Astrocyte (in vitro differentiated cells and primary cell): ENCODE data around the gene KATNB1. TPM values are rescaled to one million over a fixed set of nuclear protein-coding genes. Genes with fewer than 3 reads are reported as not detected.
A peak's percentile ranks its signal among the peaks of the same experiment; 100 is the strongest.

Experiments
- DNase-seq: peaks from one replicate; pipeline ENCODE4 v3.0.0-alpha.2; 2010; ENCODE audit warnings: low read depth
- FAIRE-seq: peaks from 2 replicates; lab custom pipeline; 2011; peaks lifted over from hg19 to GRCh38; lab: Jason Lieb, UNC
- H2AFZ ChIP-seq: 2 replicates; pipeline ENCODE4 v1.6.0; 2012; ENCODE audit warnings: low read depth, low read length, inconsistent platforms
- H3K27ac ChIP-seq: 2 replicates; pipeline ENCODE4 v1.5.1; 2011; ENCODE audit warnings: low read depth, low read length, inconsistent platforms
- H3K27me3 ChIP-seq: 2 replicates; pipeline ENCODE4 v1.6.0; 2011; ENCODE audit warnings: low read length, inconsistent platforms; ENCODE audit not compliant: insufficient read depth
- H3K36me3 ChIP-seq: 2 replicates; pipeline ENCODE4 v1.5.1; 2011; ENCODE audit warnings: low read length, inconsistent platforms; ENCODE audit not compliant: insufficient read depth
- H3K4me1 ChIP-seq: 2 replicates; pipeline ENCODE4 v1.5.1; 2011; ENCODE audit warnings: low read length, inconsistent platforms; ENCODE audit not compliant: insufficient read depth
- H3K4me2 ChIP-seq: 2 replicates; pipeline ENCODE4 v1.6.0; 2012; ENCODE audit warnings: low read length, inconsistent platforms
- H3K4me3 ChIP-seq: 2 replicates; pipeline ENCODE4 v1.5.1; 2011; ENCODE audit warnings: low read depth, mild to moderate bottlenecking, low read length, inconsistent platforms; ENCODE audit not compliant: insufficient read depth
- H3K79me2 ChIP-seq: 2 replicates; pipeline ENCODE4 v1.6.0; 2012; ENCODE audit warnings: mild to moderate bottlenecking, low read length, inconsistent platforms; ENCODE audit not compliant: insufficient read depth
- H3K9ac ChIP-seq: 2 replicates; pipeline ENCODE4 v1.6.0; 2012; ENCODE audit warnings: mild to moderate bottlenecking, low read length, inconsistent platforms
- H3K9me3 ChIP-seq: 2 replicates; pipeline ENCODE4 v1.5.1; 2012; ENCODE audit warnings: low read depth, mild to moderate bottlenecking, low read length, inconsistent platforms; ENCODE audit not compliant: insufficient read depth
- H4K20me1 ChIP-seq: 2 replicates; pipeline ENCODE4 v1.6.0; 2012; ENCODE audit warnings: low read length, inconsistent platforms; ENCODE audit not compliant: insufficient read depth
- H3K27ac Mint-ChIP-seq: one replicate; pipeline ENCODE4 v1.8.0; 2021; ENCODE audit warnings: mild to moderate bottlenecking, mixed read lengths; ENCODE audit not compliant: unreplicated experiment
- H3K27me3 Mint-ChIP-seq: one replicate; pipeline ENCODE4 v1.8.0; 2021; ENCODE audit warnings: low read depth, mixed read lengths; ENCODE audit not compliant: unreplicated experiment
- H3K36me3 Mint-ChIP-seq: one replicate; pipeline ENCODE4 v1.8.0; 2021; ENCODE audit warnings: low read depth, mixed read lengths; ENCODE audit not compliant: unreplicated experiment
- H3K4me1 Mint-ChIP-seq: one replicate; pipeline ENCODE4 v1.8.0; 2021; ENCODE audit warnings: low read depth, mixed read lengths; ENCODE audit not compliant: unreplicated experiment
- H3K4me3 Mint-ChIP-seq: one replicate; pipeline ENCODE4 v1.8.0; 2021; ENCODE audit warnings: mild to moderate bottlenecking, moderate library complexity, mixed read lengths; ENCODE audit not compliant: unreplicated experiment
- H3K9me3 Mint-ChIP-seq: one replicate; pipeline ENCODE4 v1.8.0; 2021; ENCODE audit warnings: mild to moderate bottlenecking, mixed read lengths; ENCODE audit not compliant: unreplicated experiment
- CTCF ChIP-seq: IDR thresholded peaks from 2 replicates; pipeline ENCODE4 v1.5.1; 2011; ENCODE audit warnings: low read depth, mild to moderate bottlenecking, inconsistent platforms, low read length, moderate library complexity; ENCODE audit not compliant: insufficient read depth
- EZH2 ChIP-seq: IDR thresholded peaks from 2 replicates; pipeline ENCODE4 v1.6.1; 2012; ENCODE audit warnings: mild to moderate bottlenecking, low read length, inconsistent platforms; ENCODE audit not compliant: insufficient read depth
- total RNA-seq: library from RNA; stranded (reverse); gene quantifications from 2 replicates; pipeline ENCODE4 v1.2.1, GENCODE V29; 2021

Gene KATNB1
- total RNA-seq, 1 donor from 2014 or later, result 28.6 TPM

- no peaks in the 10 kb centered on the region for H3K27me3 ChIP-seq
- peak overlapping the region; percentile 83 for H3K27ac ChIP-seq
- H3K4me3 ChIP-seq, result no peak overlapping the region
- H3K36me3 Mint-ChIP-seq, result peaks cover 25% of the 10 kb centered on the region
- H3K36me3 ChIP-seq, result peaks cover 18% of the 10 kb centered on the region
- H3K4me2 ChIP-seq, result peak overlapping the region; percentile 77
- peaks cover 25% of the 10 kb centered on the region for H3K4me1 Mint-ChIP-seq
- H3K9me3 ChIP-seq, result no peaks in the 10 kb centered on the region
- H3K27me3 Mint-ChIP-seq, result no peaks in the 10 kb centered on the region
- TF ChIP-seq EZH2, result no peak
- no peak overlapping the region for H2AFZ ChIP-seq
- peaks cover 8% of the 10 kb centered on the region for H3K4me1 ChIP-seq
- DNase-seq (peak; percentile 73), FAIRE-seq (peak; percentile 85)
- peak overlapping the region; percentile 66 for H3K27ac Mint-ChIP-seq
- peak overlapping the region; percentile 63 for H3K9ac ChIP-seq
- peaks cover 3% of the 10 kb centered on the region for H4K20me1 ChIP-seq
- H3K9me3 Mint-ChIP-seq, result no peaks in the 10 kb centered on the region
- peak overlapping the region; percentile 62 for H3K4me3 Mint-ChIP-seq
- H3K79me2 ChIP-seq, result peaks cover 4% of the 10 kb centered on the region
These were observed 29.0 kb downstream of the KATNB1 start for GRCh38 chr16:57764341-57765159.

DNA sequence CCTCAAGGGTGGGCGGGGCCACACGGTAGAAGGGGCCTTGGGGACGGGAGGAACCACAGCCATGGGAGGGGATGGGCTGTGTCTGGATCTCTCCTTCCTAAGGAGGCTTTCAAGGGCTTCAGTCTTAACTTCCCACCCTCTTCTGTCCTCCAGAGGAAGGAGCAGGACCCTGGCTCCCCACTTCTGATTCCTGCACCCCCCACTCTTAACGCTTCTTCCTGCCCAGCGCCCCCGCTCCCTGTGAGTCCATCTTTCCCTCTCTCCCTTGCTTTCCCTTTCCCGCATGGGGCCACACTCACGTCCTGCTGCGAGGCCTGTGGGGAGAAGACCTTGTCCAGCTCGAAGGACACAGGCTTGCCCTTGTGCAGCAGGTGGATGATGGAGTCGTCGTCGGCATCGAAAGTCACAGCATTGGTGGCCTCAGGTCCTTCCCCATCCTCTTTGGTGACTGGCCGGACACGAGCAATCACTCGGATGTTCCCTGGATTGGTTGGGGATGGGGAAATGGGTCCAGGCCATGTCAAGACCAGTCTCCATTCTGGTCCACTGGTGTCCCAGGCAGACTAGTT lies 29.7 kb downstream of the KATNB1 start:
- Histone ChIP-seq H3K27ac (no peak overlapping the region), H3K9me3 (no peaks in the 10 kb centered on the region)
- FAIRE-seq, result no peak

More for the DNA sequence above, 29.7 kb downstream of the KATNB1 start:
- Histone ChIP-seq H3K36me3 (peaks cover 24% of the 10 kb centered on the region), H3K79me2 (peaks cover 4% of the 10 kb centered on the region), H3K4me1 (peaks cover 8% of the 10 kb centered on the region), H4K20me1 (peaks cover 7% of the 10 kb centered on the region), H3K9ac (no peak overlapping the region), H3K4me3 (no peak overlapping the region), H3K4me2 (no peak overlapping the region), H2AFZ (no peak overlapping the region), H3K27me3 (no peaks in the 10 kb centered on the region)
- H3K9me3 Mint-ChIP-seq, result no peaks in the 10 kb centered on the region
- H3K27me3 Mint-ChIP-seq, result no peaks in the 10 kb centered on the region
- peaks cover 19% of the 10 kb centered on the region for H3K36me3 Mint-ChIP-seq
- DNase-seq, result no peak
- no peak overlapping the region for H3K4me3 Mint-ChIP-seq
- H3K4me1 Mint-ChIP-seq, result peaks cover 19% of the 10 kb centered on the region
- peak overlapping the region; percentile 26 for H3K27ac Mint-ChIP-seq
- TF ChIP-seq EZH2 (no peak), CTCF (no peak)
